ENCODE data around the gene NR1D1. TPM values are rescaled to one million over a fixed set of nuclear protein-coding genes. Genes with fewer than 3 reads are reported as not detected.
A peak's percentile ranks its signal among the peaks of the same experiment; 100 is the strongest.

The NR1D1 gene
- total RNA-seq, 1 experiment from 2014 or later = 0.80 TPM

- peak; percentile 74 for DNase-seq (ENCODE audit: low read depth)
Observed at GRCh38 chr17:40062329-40063186, 37.8 kb downstream of the NR1D1 start, which contains the start of gene THRA. Gene THRA, plus strand, starts transcription at chr17:40062965. Its CDS starts 11,524 bp downstream, at chr17:40074489.

DNA sequence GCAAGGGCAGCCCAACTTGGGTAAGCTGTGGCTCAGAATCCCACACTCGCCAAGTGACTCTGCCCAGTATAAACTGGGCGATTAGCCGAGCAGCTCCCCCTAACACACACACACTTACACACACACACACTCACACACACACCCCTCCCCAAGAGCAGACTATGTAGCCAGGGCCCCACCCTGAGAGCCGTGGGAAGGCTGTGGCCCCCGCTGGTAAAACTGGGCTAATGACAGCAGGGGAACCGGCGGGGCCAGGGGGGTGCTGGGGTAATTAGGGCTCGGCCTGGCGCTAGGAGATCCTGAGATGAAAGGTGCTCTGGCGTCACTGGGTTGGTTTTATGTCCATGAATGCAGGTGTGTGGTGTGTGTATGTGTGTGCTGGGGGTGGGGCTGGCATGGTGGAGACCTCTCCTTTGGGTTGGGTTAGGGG, 38.8 kb downstream of the NR1D1 start:
- DNase-seq (ENCODE audit: low read depth) = no peak

- DNase-seq (ENCODE audit: low read depth) = no peak
Observed at GRCh38 chr17:40060887-40061608, 39.3 kb downstream of the NR1D1 start.

- DNase-seq (ENCODE audit: low read depth) = no peak
Observed at GRCh38 chr17:40059729-40060475, 40.5 kb downstream of the NR1D1 start.

DNA sequence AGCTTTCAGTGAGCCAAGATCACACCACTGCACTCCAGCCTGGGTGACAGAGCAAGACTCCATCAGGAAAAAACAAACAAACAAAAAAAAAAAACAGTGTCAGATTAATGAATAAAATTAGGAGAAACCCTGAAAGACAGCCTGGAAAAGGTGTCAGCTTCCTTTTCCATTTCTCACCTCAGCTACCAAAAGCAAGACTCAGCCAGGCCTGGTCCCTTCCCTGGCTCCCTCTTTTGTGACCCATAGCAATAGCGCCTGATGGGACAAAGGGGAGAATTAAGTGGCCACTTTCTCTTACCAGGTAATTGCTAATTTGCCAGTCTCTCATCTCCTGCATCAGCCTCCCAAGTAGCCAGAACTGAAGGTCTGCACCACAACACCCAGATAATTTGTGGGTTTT, 41.5 kb downstream of the NR1D1 start:
- DNase-seq (ENCODE audit: low read depth) = no peak

GRCh38 chr17:40058186-40058784, 42.1 kb downstream of the NR1D1 start:
- DNase-seq (ENCODE audit: low read depth) = peak; percentile 54

GRCh38 chr17:40056379-40057015, 43.9 kb downstream of the NR1D1 start:
- no peak for DNase-seq (ENCODE audit: low read depth)

Other genes starting within 250 kb of the NR1D1 start
- 0.30 and 0.74 TPM in 2 replicates for gene IKZF3, start 236.3 kb downstream of the NR1D1 start, total RNA-seq (2014; rRNA removed; shearing (Covaris generic))
- gene ZPBP2, start 232.4 kb downstream of the NR1D1 start, total RNA-seq (2014; rRNA removed; shearing (Covaris generic)) = not detected in 2 replicates
- 0.57 and 2.5 TPM in 2 replicates for gene GSDMB, start 182.0 kb downstream of the NR1D1 start, total RNA-seq (2014; rRNA removed; shearing (Covaris generic))
- gene ORMDL3, start 173.0 kb downstream of the NR1D1 start, total RNA-seq (2014; rRNA removed; shearing (Covaris generic)) = 23.3 and 27.1 TPM in 2 replicates
- gene LRRC3C, start 172.9 kb downstream of the NR1D1 start, total RNA-seq (2014; rRNA removed; shearing (Covaris generic)) = not detected in 2 replicates
- gene GSDMA, start 137.6 kb downstream of the NR1D1 start, total RNA-seq (2014; rRNA removed; shearing (Covaris generic)) = not detected in 2 replicates
- gene PSMD3, start 119.8 kb downstream of the NR1D1 start, total RNA-seq (2014; rRNA removed; shearing (Covaris generic)) = 146 and 185 TPM in 2 replicates
- gene CSF3, start 85.1 kb downstream of the NR1D1 start, total RNA-seq (2014; rRNA removed; shearing (Covaris generic)) = 0.29 TPM in 1 of 2 replicates, not detected in the other
- gene MED24, start 46.2 kb downstream of the NR1D1 start, total RNA-seq (2014; rRNA removed; shearing (Covaris generic)) = 31.8 and 39.2 TPM in 2 replicates
- gene THRA, start 37.6 kb downstream of the NR1D1 start, total RNA-seq (2014; rRNA removed; shearing (Covaris generic)) = 4.4 and 7.7 TPM in 2 replicates
- gene MSL1, start 21.4 kb upstream of the NR1D1 start, total RNA-seq (2014; rRNA removed; shearing (Covaris generic)) = 46.5 and 52.5 TPM in 2 replicates
- gene CASC3, start 39.9 kb upstream of the NR1D1 start, total RNA-seq (2014; rRNA removed; shearing (Covaris generic)) = 47.8 and 56.5 TPM in 2 replicates
- gene RAPGEFL1, start 76.9 kb upstream of the NR1D1 start, total RNA-seq (2014; rRNA removed; shearing (Covaris generic)) = 0.51 and 1.2 TPM in 2 replicates
- gene WIPF2, start 118.7 kb upstream of the NR1D1 start, total RNA-seq (2014; rRNA removed; shearing (Covaris generic)) = 4.9 and 6.3 TPM in 2 replicates
- gene CDC6, start 187.3 kb upstream of the NR1D1 start, total RNA-seq (2014; rRNA removed; shearing (Covaris generic)) = 124 and 145 TPM in 2 replicates
- gene RARA, start 208.6 kb upstream of the NR1D1 start, total RNA-seq (2014; rRNA removed; shearing (Covaris generic)) = 15.6 and 19.9 TPM in 2 replicates